NCI-H128 (cell line): Measurements from ENCODE around the gene COL23A1.
"Not testable (repeated sequence)": the region's sequence is repeated elsewhere in the genome, so short reads cannot be mapped to it uniquely, and the experiment has no call there.

Experiments
- DNase-seq: peaks from one replicate; lab custom pipeline; 2025; ENCODE audit not compliant: unreplicated experiment; lab: John Stamatoyannopoulos, UW

The COL23A1 gene

GRCh38 chr5:178332210-178332641 is 258.0 kb downstream of the COL23A1 start:
- DNase-seq, result no peak

- DNase-seq, result no peak
Measured at GRCh38 chr5:178331491-178331996, 258.6 kb downstream of the COL23A1 start.

GRCh38 chr5:178330791-178331404 is 259.3 kb downstream of the COL23A1 start:
- DNase-seq, result no peak

GRCh38 chr5:178328826-178329730 is 261.1 kb downstream of the COL23A1 start:
- no peak for DNase-seq

DNA sequence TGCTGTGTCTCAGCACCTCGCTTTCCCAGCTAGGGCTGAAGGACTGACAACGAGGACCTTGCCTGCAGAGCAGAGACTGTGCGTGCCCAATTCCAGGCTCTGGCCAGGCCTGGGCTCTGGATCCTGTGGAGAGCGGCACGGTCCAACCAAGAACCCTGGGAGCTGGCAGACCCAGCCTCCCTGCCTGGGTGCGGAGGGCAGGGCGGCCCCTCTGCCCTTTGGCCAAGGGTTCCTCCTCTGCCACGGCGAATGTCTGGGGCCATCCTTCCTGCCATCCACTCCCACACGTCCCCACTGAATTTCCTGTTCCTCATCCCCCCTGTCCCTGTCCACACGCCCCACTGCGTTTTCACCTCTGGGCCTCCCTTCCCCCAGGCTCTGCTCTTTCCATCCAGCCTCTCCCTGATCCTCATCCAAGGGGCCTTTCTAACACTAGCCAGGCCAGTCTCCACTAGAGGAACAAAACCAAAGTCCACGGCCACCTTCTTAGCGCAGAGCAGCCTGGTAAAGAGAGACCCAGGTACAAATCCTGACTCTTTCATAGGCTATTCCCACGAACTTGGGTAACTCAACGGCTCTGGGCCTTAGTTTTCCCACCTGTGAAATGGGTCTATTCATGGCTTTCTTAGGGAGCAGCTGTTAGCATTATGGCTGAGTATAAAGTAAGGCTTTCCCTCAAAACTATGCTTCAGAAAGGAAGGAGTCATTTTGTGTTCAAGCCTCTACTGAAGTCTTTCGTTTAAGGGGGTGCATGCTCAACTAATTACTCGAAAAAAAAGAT is 262.1 kb downstream of the COL23A1 start:
- DNase-seq, result no peak

GRCh38 chr5:178327446-178327845 is 262.7 kb downstream of the COL23A1 start:
- DNase-seq, result no peak

GRCh38 chr5:178326374-178326715 is 263.8 kb downstream of the COL23A1 start:
- no peak for DNase-seq

DNA sequence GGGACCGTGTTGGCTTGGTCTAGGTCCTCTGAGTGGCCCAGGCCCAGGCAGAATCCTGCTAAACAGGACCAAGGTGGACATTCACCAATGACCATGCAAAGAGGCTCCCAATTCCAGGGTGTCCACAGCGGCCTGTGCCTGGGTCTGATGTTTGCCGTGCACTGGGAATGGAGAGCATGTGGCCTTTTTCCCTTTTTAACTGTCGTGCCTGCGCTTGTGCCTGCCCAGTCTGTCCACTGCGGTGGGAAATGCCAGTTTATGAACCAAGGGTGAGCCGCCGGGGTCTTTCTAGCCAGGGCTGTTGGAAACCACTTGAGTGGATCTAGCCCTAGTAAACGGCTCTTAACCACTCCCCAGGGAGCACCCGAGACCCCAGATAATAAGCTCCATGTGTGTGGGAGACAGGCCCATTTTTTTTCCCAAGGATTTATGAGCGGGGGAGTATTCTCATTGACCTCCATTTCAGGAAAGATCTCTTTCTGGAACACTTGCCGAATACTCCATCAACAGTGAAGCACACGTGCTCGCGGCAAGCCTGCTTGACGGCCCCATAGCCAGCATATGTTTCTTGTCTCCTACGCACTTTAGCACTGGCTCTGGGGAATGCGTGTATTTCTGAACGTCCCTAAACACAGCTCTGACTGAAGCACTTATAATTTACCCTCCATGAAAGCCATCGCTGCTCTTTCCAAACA is 264.4 kb downstream of the COL23A1 start:
- no peak for DNase-seq

- DNase-seq, result no peak
Measured at GRCh38 chr5:178325311-178325678, 264.9 kb downstream of the COL23A1 start.

DNA sequence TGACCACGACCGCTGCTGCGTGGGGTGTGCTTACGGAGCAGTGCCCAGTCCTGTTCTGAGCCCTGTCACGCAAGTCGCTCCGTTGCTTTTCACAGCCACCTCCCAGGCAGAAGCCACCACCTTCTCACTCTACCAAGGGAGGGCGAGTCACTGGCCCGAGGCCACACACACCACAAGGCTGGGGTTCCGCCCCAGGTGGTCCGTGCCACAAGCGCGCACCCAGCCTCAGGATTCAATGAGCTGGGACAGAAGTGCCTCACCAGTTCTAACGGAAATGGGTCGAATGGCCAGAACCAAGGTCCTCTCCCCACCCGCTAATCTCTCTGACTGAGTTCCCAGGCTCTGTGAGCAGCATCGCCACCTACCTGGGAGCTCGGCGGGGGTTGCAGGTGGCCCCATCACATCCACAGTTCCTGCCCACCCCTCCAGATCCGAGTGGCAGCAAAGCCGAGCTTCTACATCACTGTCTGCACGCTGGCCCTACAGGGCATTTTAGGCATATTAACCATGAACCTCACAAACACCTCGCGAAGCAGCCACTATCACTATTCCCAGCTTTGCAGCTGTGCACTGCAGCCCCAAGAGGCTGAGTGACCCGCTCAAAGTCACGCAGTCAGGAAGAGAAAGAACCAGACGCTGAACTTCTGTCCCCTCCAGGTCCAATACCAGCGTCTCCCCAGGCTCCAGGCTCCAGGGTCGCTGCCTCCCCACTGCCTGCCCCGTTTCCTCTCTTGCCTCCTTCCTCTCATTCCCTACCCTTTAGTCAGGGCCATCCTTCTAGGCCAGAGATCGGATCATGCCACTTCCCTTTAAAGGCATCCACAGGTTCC is 265.5 kb downstream of the COL23A1 start:
- DNase-seq, result no peak

DNA sequence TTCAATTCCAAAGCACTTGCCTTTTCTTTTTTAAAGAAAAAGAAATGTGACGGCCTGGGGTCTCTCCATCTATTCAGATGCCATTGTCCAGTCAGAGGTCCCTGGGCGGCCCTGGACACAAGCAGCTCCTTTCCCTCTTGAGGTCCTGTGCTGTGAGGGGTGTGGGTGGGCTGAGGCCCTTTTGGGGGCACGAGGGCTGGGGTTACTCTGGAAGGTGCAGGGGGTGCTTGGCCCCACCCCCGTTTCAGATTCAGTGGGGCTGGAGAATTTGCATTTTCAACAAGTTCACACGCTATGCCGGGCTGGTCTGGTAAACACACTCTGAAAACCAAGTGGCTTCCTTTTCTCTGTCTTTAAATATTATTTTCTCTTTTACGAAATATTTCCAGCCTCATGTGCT is 266.2 kb downstream of the COL23A1 start:
- DNase-seq, result no peak

GRCh38 chr5:178323541-178323865 is 266.7 kb downstream of the COL23A1 start:
- DNase-seq, result no peak

- DNase-seq, result no peak
Measured at GRCh38 chr5:178322736-178323540, 267.3 kb downstream of the COL23A1 start.

- DNase-seq, result no peak
Measured at GRCh38 chr5:178320281-178320855, 269.8 kb downstream of the COL23A1 start.

- DNase-seq, result no peak
Measured at GRCh38 chr5:178319541-178320041, 270.6 kb downstream of the COL23A1 start.

- no peak for DNase-seq
Measured at GRCh38 chr5:178318893-178319292, 271.3 kb downstream of the COL23A1 start.

DNA sequence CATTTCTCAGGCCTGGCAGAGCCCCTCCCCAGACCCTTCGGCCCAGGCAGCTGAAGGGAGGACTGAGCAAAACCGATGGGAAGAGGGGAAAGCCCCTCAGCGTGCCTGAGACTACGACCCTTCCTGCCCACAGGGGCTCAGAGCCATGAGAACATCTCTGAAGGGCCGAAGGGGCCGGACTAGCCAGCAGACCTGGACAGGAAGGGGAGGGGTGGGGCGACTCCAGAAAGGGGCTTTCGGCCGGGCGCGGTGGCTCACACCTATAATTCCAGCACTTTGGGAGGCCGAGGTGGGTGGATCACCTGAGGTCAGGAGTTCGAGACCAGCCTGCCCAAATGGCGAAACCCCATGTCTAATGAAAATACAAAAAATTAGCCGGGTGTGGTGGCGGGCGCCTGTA is 271.8 kb downstream of the COL23A1 start:
- no peak for DNase-seq

GRCh38 chr5:178317727-178318126 is 272.5 kb downstream of the COL23A1 start:
- not testable (repeated sequence) for DNase-seq
